ENCODE data around the gene TBC1D17.

DNA sequence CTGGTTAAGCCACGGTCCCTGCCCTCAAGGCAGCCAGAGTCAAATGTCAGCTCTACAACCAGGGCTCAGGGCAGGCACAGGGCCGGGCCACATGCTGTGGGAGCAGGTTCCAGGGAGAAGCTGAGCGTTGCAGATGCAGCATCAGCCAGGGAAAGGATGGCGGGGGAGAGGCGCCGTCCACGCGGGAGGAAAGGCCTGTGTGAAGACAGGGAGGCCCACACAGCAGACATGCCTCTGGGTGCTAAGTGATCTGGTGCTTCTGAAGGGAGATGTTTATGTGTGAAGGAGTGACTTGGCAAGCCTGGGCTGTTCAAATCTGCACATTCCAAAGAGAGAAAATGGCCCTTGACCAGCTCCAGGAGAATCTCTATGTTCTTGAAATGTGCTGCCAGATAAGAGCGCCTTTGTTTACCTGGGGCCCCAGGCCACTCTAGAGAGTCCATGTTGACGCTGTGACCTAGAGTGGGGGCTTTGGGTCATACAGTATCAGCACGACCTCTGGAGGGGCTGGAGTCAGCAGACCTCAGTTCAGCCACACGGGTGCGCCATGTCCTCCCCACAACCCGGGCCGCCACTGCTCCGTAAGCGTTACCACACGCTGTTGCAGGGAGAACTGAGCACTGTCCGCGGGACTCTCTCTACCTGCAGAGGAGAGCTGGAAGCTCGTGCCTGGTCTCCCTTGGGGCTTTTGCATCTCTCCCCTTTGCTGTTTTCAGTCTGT is 35.6 kb downstream of the TBC1D17 start:
- TF ChIP-seq, protein P1, sequence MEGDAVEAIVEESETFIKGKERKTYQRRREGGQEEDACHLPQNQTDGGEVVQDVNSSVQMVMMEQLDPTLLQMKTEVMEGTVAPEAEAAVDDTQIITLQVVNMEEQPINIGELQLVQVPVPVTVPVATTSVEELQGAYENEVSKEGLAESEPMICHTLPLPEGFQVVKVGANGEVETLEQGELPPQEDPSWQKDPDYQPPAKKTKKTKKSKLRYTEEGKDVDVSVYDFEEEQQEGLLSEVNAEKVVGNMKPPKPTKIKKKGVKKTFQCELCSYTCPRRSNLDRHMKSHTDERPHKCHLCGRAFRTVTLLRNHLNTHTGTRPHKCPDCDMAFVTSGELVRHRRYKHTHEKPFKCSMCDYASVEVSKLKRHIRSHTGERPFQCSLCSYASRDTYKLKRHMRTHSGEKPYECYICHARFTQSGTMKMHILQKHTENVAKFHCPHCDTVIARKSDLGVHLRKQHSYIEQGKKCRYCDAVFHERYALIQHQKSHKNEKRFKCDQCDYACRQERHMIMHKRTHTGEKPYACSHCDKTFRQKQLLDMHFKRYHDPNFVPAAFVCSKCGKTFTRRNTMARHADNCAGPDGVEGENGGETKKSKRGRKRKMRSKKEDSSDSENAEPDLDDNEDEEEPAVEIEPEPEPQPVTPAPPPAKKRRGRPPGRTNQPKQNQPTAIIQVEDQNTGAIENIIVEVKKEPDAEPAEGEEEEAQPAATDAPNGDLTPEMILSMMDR (IDR thresholded peaks at IDR 0.05; ENCODE audit: low read depth, low read length), result peak; percentile 54
- no peak for TF ChIP-seq EZH2phosphoT487 (IDR thresholded peaks at IDR 0.05; ENCODE audit: low read depth)
